WTC11 (cell line): ENCODE measurements around the gene RNF128.

Source experiments
- CBFB ChIP-seq: sonication (generic); formaldehyde crosslinking; IDR thresholded peaks from 2 replicates; pipeline ENCODE4 v1.8.1; 2022; ENCODE audit warnings: mild to moderate bottlenecking, low read depth, missing genetic modification reagents
- CREB1 ChIP-seq: sonication (generic); formaldehyde crosslinking; IDR thresholded peaks from 2 replicates; pipeline ENCODE4 v1.8.0; 2023; ENCODE audit warnings: mild to moderate bottlenecking, missing genetic modification reagents
- ESRRA ChIP-seq: sonication (generic); formaldehyde crosslinking; IDR thresholded peaks from 2 replicates; pipeline ENCODE4 v1.8.1; 2022; ENCODE audit warnings: mild to moderate bottlenecking, missing genetic modification reagents, borderline replicate concordance
- GABPB1 ChIP-seq: sonication (generic); formaldehyde crosslinking; IDR thresholded peaks from 2 replicates; pipeline ENCODE4 v1.8.1; 2023; ENCODE audit warnings: mild to moderate bottlenecking, missing genetic modification reagents
- KAT7 ChIP-seq: sonication (generic); formaldehyde crosslinking; IDR thresholded peaks from 2 replicates; pipeline ENCODE4 v1.8.1; 2023; ENCODE audit warnings: missing genetic modification reagents, mild to moderate bottlenecking, borderline replicate concordance
- NR2C2 ChIP-seq: sonication (generic); formaldehyde crosslinking; IDR thresholded peaks from 2 replicates; pipeline ENCODE4 v1.8.0; 2022; ENCODE audit warnings: mild to moderate bottlenecking, missing genetic modification reagents
- ZNF138 ChIP-seq: sonication (generic); formaldehyde crosslinking; conservative IDR thresholded peaks from 2 replicates; pipeline ENCODE4 v1.8.1; 2022; ENCODE audit warnings: mild to moderate bottlenecking, moderate library complexity, missing genetic modification reagents
- TF ChIP-seq, protein P1 (sequence below): fragments of 200-600 bp; IDR thresholded peaks from 2 replicates; pipeline ENCODE4 v1.8.0; 2022; ENCODE audit warnings: antibody characterized with exemption
- TF ChIP-seq, protein P2 (sequence below): sonication (generic); formaldehyde crosslinking; IDR thresholded peaks from 2 replicates; pipeline ENCODE4 v1.8.1; 2023; ENCODE audit warnings: mild to moderate bottlenecking, missing genetic modification reagents, moderate library complexity
- TF ChIP-seq, protein P3 (sequence below): sonication (generic); formaldehyde crosslinking; IDR thresholded peaks from 2 replicates; pipeline ENCODE4 v1.8.0; 2022; ENCODE audit warnings: mild to moderate bottlenecking, missing genetic modification reagents
- TF ChIP-seq, protein P4 (sequence below): sonication (generic); formaldehyde crosslinking; IDR thresholded peaks from 2 replicates; pipeline ENCODE4 v1.8.1; 2022; ENCODE audit warnings: low read depth, mild to moderate bottlenecking, moderate library complexity, missing genetic modification reagents, borderline replicate concordance
- TF ChIP-seq, protein P5 (sequence below): sonication (generic); formaldehyde crosslinking; IDR thresholded peaks from 2 replicates; pipeline ENCODE4 v1.8.0; 2023; ENCODE audit warnings: missing genetic modification reagents
- TF ChIP-seq, protein P6 (sequence below): sonication (generic); formaldehyde crosslinking; IDR thresholded peaks from 2 replicates; pipeline ENCODE4 v1.8.0; 2023; ENCODE audit warnings: mild to moderate bottlenecking, missing genetic modification reagents

DNA sequence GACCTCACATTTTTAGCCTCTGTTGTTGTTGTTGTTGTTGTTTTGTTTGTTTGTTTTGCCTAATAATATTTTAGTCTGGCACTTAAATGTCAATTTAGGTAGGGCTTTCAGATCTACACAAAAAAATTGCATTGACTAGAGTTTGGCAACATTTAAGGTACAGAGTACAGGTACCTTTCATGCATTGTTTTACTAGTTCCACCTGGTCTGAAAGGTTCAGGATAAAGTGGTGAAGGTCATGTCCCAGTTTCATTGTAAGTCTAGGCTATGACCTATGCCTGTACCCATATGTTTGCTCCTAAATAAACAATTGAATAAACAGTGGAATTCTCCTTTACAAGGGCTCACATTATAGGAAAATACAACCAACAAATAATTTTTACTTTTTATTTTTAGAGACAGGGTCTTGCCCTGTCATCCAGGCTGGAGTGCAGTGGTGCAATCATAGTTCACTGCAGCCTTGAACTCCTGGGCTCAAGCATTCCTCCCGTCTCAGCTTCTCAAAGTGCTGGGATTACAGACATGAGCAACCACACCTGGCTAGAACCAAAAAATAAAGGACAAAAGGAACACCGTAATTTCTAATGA lies 13.8 kb downstream of the RNF128 start:
- TF ChIP-seq NR2C2 (CRISPR knock-in tag), result no peak
- TF ChIP-seq KAT7 (CRISPR knock-in tag), result no peak
- TF ChIP-seq, protein P1, sequence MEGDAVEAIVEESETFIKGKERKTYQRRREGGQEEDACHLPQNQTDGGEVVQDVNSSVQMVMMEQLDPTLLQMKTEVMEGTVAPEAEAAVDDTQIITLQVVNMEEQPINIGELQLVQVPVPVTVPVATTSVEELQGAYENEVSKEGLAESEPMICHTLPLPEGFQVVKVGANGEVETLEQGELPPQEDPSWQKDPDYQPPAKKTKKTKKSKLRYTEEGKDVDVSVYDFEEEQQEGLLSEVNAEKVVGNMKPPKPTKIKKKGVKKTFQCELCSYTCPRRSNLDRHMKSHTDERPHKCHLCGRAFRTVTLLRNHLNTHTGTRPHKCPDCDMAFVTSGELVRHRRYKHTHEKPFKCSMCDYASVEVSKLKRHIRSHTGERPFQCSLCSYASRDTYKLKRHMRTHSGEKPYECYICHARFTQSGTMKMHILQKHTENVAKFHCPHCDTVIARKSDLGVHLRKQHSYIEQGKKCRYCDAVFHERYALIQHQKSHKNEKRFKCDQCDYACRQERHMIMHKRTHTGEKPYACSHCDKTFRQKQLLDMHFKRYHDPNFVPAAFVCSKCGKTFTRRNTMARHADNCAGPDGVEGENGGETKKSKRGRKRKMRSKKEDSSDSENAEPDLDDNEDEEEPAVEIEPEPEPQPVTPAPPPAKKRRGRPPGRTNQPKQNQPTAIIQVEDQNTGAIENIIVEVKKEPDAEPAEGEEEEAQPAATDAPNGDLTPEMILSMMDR, result no peak
- TF ChIP-seq GABPB1 (CRISPR knock-in tag), result no peak
- no peak for TF ChIP-seq ZNF138 (CRISPR knock-in tag)
- TF ChIP-seq, protein P2, sequence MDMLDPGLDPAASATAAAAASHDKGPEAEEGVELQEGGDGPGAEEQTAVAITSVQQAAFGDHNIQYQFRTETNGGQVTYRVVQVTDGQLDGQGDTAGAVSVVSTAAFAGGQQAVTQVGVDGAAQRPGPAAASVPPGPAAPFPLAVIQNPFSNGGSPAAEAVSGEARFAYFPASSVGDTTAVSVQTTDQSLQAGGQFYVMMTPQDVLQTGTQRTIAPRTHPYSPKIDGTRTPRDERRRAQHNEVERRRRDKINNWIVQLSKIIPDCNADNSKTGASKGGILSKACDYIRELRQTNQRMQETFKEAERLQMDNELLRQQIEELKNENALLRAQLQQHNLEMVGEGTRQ, result no peak
- TF ChIP-seq CREB1 (CRISPR knock-in tag), result no peak
- TF ChIP-seq ESRRA (CRISPR knock-in tag), result no peak
- no peak for TF ChIP-seq CBFB (CRISPR knock-in tag)
- TF ChIP-seq, protein P3, sequence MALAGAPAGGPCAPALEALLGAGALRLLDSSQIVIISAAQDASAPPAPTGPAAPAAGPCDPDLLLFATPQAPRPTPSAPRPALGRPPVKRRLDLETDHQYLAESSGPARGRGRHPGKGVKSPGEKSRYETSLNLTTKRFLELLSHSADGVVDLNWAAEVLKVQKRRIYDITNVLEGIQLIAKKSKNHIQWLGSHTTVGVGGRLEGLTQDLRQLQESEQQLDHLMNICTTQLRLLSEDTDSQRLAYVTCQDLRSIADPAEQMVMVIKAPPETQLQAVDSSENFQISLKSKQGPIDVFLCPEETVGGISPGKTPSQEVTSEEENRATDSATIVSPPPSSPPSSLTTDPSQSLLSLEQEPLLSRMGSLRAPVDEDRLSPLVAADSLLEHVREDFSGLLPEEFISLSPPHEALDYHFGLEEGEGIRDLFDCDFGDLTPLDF, result no peak
- TF ChIP-seq, protein P4, sequence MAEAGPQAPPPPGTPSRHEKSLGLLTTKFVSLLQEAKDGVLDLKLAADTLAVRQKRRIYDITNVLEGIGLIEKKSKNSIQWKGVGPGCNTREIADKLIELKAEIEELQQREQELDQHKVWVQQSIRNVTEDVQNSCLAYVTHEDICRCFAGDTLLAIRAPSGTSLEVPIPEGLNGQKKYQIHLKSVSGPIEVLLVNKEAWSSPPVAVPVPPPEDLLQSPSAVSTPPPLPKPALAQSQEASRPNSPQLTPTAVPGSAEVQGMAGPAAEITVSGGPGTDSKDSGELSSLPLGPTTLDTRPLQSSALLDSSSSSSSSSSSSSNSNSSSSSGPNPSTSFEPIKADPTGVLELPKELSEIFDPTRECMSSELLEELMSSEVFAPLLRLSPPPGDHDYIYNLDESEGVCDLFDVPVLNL (CRISPR knock-in tag), result no peak
- TF ChIP-seq, protein P5, sequence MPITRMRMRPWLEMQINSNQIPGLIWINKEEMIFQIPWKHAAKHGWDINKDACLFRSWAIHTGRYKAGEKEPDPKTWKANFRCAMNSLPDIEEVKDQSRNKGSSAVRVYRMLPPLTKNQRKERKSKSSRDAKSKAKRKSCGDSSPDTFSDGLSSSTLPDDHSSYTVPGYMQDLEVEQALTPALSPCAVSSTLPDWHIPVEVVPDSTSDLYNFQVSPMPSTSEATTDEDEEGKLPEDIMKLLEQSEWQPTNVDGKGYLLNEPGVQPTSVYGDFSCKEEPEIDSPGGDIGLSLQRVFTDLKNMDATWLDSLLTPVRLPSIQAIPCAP (CRISPR knock-in tag), result no peak
- TF ChIP-seq, protein P6, sequence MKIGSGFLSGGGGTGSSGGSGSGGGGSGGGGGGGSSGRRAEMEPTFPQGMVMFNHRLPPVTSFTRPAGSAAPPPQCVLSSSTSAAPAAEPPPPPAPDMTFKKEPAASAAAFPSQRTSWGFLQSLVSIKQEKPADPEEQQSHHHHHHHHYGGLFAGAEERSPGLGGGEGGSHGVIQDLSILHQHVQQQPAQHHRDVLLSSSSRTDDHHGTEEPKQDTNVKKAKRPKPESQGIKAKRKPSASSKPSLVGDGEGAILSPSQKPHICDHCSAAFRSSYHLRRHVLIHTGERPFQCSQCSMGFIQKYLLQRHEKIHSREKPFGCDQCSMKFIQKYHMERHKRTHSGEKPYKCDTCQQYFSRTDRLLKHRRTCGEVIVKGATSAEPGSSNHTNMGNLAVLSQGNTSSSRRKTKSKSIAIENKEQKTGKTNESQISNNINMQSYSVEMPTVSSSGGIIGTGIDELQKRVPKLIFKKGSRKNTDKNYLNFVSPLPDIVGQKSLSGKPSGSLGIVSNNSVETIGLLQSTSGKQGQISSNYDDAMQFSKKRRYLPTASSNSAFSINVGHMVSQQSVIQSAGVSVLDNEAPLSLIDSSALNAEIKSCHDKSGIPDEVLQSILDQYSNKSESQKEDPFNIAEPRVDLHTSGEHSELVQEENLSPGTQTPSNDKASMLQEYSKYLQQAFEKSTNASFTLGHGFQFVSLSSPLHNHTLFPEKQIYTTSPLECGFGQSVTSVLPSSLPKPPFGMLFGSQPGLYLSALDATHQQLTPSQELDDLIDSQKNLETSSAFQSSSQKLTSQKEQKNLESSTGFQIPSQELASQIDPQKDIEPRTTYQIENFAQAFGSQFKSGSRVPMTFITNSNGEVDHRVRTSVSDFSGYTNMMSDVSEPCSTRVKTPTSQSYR, result no peak
